ENCODE results near the gene DNAJB11.

DNA sequence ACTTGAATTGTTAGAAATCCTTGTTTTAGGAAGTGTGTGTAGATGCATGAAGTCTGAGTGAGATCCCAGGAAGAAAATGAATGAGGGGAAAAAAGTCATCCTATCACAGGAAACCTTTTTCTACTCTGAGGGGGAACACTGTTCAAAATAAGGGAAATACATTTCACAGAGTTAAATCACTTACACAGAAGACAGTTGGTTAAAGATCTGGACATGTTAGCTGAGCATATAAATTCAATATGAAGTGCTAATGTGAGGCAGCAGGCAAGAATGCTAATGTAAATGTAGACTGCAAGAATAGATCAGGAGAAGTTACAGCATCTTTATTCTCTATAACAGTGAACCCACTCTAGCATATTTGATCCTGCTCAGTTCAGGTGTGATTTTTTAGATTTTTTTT is 5.9 kb upstream of the DNAJB11 start:
- TF ChIP-seq CTCF (IDR thresholded peaks at IDR 0.05; ENCODE audit: insufficient read depth, low read depth, low read length) (no peak), EZH2 (IDR thresholded peaks at IDR 0.05; ENCODE audit: insufficient read depth, low read length) (no peak)

All from astrocyte (in vitro differentiated cells and primary cell).